Measurements from ENCODE around the gene JAM3. TPM values are rescaled to one million over a fixed set of nuclear protein-coding genes. Genes with fewer than 3 reads are reported as not detected.
A peak's percentile ranks its signal among the peaks of the same experiment; 100 is the strongest.

JAM3 gene
- total RNA-seq = 100 to 1,000 TPM in 2 of 4 donors, 10 to 100 TPM in 2; 84.2 to 122 (median 96.5) TPM

DNA sequence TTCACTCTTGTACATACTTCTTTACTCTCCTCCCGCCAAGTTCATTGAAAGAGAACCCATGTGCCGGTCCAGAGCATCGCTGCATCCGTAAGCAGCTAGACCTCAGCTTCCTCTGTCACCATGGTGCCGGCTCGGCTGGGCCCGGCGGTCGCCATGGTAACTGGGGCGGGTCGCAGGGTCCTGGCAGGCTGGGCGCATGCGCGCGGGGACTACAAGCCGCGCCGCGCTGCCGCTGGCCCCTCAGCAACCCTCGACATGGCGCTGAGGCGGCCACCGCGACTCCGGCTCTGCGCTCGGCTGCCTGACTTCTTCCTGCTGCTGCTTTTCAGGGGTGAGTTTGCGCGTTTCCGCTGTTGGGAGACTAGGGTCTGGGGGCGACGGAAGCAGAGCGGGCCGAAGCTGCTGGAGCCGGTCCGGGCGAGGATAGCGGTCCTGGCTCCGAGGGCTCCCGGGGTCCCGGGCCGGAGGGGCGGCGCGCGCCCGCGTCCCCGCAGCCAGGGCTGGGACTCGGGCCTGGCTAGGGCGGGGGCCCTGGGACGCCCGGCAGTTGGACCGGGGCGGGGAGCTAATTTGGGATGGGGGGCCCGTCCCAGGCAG is at the start of gene JAM3:
TSS of gene JAM3 (plus strand) at position 244 of the 597 bp plus-strand sequence. CDS start at position 256, 12 bp downstream.
- no peaks in the 10 kb centered on the region for H3K27me3 ChIP-seq
- intact Hi-C loops (cut with DNase I) = loop anchor here (5.0 kb wide), 1 partner anchor 58 kb away; no protein-coding TSS in a partner anchor
- H3K36me3 ChIP-seq = no peaks in the 10 kb centered on the region
- H3K4me3 ChIP-seq = peak within 1 kb of the TSS; percentile 79 to 89 (median 84)
- no peaks in the 10 kb centered on the region for H3K9me3 ChIP-seq
- peak within 1 kb of the TSS; percentile 91 to 98 (median 95) for H3K27ac ChIP-seq (replicated peaks in 1 of 4)
- H3K4me1 ChIP-seq = peaks cover 14 to 49% (median 42%) of the 10 kb centered on the region in 4 donors
- TF ChIP-seq EP300 (IDR thresholded peaks at IDR 0.05) (no peak), POLR2AphosphoS5 (IDR thresholded peaks at IDR 0.05) (peak; percentile 93 to 98), POLR2A (IDR thresholded peaks at IDR 0.05; ENCODE audit: low read depth) (peak; percentile 70)
- TF ChIP-seq, protein P1, sequence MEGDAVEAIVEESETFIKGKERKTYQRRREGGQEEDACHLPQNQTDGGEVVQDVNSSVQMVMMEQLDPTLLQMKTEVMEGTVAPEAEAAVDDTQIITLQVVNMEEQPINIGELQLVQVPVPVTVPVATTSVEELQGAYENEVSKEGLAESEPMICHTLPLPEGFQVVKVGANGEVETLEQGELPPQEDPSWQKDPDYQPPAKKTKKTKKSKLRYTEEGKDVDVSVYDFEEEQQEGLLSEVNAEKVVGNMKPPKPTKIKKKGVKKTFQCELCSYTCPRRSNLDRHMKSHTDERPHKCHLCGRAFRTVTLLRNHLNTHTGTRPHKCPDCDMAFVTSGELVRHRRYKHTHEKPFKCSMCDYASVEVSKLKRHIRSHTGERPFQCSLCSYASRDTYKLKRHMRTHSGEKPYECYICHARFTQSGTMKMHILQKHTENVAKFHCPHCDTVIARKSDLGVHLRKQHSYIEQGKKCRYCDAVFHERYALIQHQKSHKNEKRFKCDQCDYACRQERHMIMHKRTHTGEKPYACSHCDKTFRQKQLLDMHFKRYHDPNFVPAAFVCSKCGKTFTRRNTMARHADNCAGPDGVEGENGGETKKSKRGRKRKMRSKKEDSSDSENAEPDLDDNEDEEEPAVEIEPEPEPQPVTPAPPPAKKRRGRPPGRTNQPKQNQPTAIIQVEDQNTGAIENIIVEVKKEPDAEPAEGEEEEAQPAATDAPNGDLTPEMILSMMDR (IDR thresholded peaks at IDR 0.05) = no peak
- WGBS = 0% methylated on average over 4 of the region's 57 CpGs
- DNase-seq (ENCODE audit: extremely low spot score) = peak; percentile 95

DNA sequence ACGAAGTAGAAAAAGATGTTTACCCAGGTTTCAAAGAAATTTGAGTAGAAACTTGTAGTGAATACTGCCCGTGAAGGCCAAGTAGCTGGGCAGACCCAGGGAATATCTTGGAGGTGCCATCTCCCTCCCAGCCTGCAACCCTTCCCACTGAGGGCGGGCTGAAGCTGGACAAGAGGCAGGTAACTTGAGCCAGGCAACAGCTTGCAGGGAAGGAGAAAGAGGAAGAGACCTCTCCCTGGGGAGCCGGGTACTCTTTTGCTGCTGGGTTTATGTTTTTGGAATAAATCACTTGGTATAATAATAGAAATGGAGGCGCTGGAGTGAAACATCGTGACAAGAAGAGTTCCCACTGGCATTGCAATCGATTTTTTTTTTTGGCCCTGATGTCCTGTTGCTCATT is 49.4 kb upstream of the JAM3 start:
- intact Hi-C loops (cut with DNase I) = loop anchor here (5.0 kb wide), 1 partner anchor 47 kb away; no protein-coding TSS in a partner anchor
- WGBS = 69% methylated on average over 7 of the region's 7 CpGs
- TF ChIP-seq, protein P1 (IDR thresholded peaks at IDR 0.05) = no peak
- TF ChIP-seq POLR2AphosphoS5 (IDR thresholded peaks at IDR 0.05) = no peak
- no peak for TF ChIP-seq EP300 (IDR thresholded peaks at IDR 0.05)

DNA sequence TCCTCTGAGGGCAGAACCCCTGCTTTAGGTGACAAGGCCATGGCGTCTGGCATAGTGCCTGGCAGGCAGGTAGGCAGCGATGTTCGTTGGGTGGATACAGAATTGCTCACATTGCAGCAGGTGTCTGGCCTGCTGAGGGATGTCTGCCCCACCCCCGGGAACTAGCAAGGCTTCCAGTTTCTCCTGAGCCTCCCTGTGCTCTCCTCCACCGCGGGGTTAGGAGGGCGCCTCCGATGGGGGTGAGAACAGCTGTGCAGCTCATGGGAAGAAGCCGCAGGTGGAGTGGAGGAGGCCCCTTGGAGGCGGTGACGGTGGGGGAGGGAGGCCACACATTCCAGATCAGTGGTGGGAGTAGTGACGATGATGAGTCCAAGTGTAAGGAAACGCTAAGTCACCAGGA is 48.3 kb upstream of the JAM3 start:
- no peak overlapping the region for H3K4me3 ChIP-seq
- 79% methylated on average over 13 of the region's 13 CpGs for WGBS
- intact Hi-C loops (cut with DNase I) = no loop called here
- peaks cover 0 to 6% (median 4%) of the 10 kb centered on the region in 4 donors for H3K4me1 ChIP-seq
- no peaks in the 10 kb centered on the region for H3K9me3 ChIP-seq
- no peak for TF ChIP-seq EP300 (IDR thresholded peaks at IDR 0.05)
- TF ChIP-seq, protein P1 (IDR thresholded peaks at IDR 0.05) = no peak
- no peak for TF ChIP-seq POLR2A (IDR thresholded peaks at IDR 0.05; ENCODE audit: low read depth)
- TF ChIP-seq POLR2AphosphoS5 (IDR thresholded peaks at IDR 0.05) = no peak
- DNase-seq (ENCODE audit: extremely low spot score) = no peak
- H3K27me3 ChIP-seq = no peaks in the 10 kb centered on the region
- no peaks in the 10 kb centered on the region for H3K36me3 ChIP-seq
- no peak overlapping the region for H3K27ac ChIP-seq (replicated peaks in 1 of 4)

More for the DNA sequence above, 49.4 kb upstream of the JAM3 start:
- Histone ChIP-seq H3K9me3 (no peaks in the 10 kb centered on the region), H3K27me3 (no peaks in the 10 kb centered on the region), H3K4me3 (no peak overlapping the region), H3K4me1 (peaks cover 2 to 17% (median 14%) of the 10 kb centered on the region in 4 donors), H3K36me3 (no peaks in the 10 kb centered on the region), H3K27ac (replicated peaks in 1 of 4) (no peak overlapping the region)
- no peak for DNase-seq (ENCODE audit: extremely low spot score)

DNA sequence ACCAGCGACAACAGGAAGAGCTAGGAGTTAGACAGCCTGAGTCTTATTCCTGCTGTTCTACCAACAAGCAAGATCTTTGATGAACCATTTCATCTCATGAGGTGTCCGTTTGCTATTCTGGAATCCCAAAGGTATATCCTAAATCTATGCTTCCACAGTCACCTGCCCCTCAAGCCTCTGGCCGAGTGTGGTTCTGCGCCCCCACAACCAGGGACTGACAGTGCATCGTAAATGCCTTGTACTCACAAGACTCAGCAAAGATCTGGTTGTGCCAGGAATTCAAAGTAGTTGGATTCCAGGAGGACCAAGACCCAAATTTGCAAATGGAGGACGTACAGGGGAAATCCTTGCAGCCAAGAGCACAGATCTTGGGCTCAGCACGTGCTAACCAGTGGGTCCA is 47.5 kb upstream of the JAM3 start:
- 85% methylated on average over 7 of the region's 7 CpGs for WGBS
- Histone ChIP-seq H3K4me3 (no peak overlapping the region), H3K27me3 (no peaks in the 10 kb centered on the region), H3K9me3 (no peaks in the 10 kb centered on the region), H3K36me3 (no peaks in the 10 kb centered on the region), H3K4me1 (no peaks in the 10 kb centered on the region), H3K27ac (replicated peaks in 1 of 4) (no peak overlapping the region)
- no peak for TF ChIP-seq POLR2A (IDR thresholded peaks at IDR 0.05; ENCODE audit: low read depth)
- TF ChIP-seq, protein P1 (IDR thresholded peaks at IDR 0.05) = no peak
- intact Hi-C loops (cut with DNase I) = no loop called here
- DNase-seq (ENCODE audit: extremely low spot score) = no peak

DNA sequence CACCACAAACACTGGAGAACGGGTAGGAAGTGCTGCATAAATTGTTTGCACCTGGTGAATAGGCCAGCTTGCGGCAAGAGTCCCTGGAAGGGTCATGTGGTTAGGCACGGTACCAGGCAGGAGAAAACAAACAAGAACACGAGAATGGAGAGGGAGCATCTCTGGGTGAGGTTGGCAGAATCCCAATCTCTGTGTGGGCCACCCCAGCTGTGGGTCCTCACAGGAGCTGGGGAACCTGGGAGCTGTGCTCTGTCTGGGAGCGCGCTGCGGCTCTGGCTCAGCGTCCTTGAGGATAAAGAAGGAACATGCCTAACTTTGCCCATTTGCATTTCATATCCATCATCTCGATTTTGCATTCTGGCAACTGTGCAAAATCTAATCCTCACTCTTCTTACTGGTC is 46.1 kb upstream of the JAM3 start:
- Histone ChIP-seq H3K27me3 (no peaks in the 10 kb centered on the region), H3K36me3 (no peaks in the 10 kb centered on the region), H3K4me1 (no peaks in the 10 kb centered on the region), H3K4me3 (no peak overlapping the region), H3K27ac (replicated peaks in 1 of 4) (no peak overlapping the region), H3K9me3 (no peaks in the 10 kb centered on the region)
- WGBS = 79% methylated on average over 9 of the region's 9 CpGs
- DNase-seq (ENCODE audit: extremely low spot score) = no peak
- TF ChIP-seq POLR2A (IDR thresholded peaks at IDR 0.05; ENCODE audit: low read depth) (no peak), POLR2AphosphoS5 (IDR thresholded peaks at IDR 0.05) (no peak), EP300 (IDR thresholded peaks at IDR 0.05) (no peak)
- TF ChIP-seq, protein P1 (IDR thresholded peaks at IDR 0.05) = no peak
- intact Hi-C loops (cut with DNase I) = no loop called here

All from esophagus muscularis mucosa (tissue), 4 donors.